ENCODE results near the gene ACOT6. TPM values are rescaled to one million over a fixed set of nuclear protein-coding genes. Genes with fewer than 3 reads are reported as not detected.

Gene ACOT6
- polyA plus RNA-seq, 3 donors, result not detected

- no peaks in the 10 kb centered on the region for H3K4me1 Mint-ChIP-seq
- Histone ChIP-seq H3K4me2 (replicated peaks; ENCODE audit: extremely low read depth, low read length, poor library complexity, severe bottlenecking) (no peak overlapping the region), H3K9ac (ENCODE audit: insufficient read depth, low read length, poor library complexity, severe bottlenecking) (no peak overlapping the region), H3K9me3 (replicated peaks in 1 of 2; ENCODE audit: control insufficient read depth in 1 of 2, insufficient read depth in 1 of 2, low read length in 2 of 2) (no peaks in the 10 kb centered on the region), H3K4me1 (ENCODE audit: control insufficient read depth in 1 of 2, insufficient read depth in 2 of 2, low read length in 2 of 2) (no peaks in the 10 kb centered on the region), H4K20me1 (ENCODE audit: insufficient read depth, low read length) (no peaks in the 10 kb centered on the region), H3K27ac (ENCODE audit: low read depth in 1 of 2, low read length in 2 of 2) (no peak overlapping the region), H2AFZ (ENCODE audit: insufficient read depth, low read depth, low read length, poor library complexity, severe bottlenecking) (no peak overlapping the region), H3K79me2 (ENCODE audit: insufficient read depth, low read length) (no peaks in the 10 kb centered on the region), H3K4me3 (replicated peaks in 1 of 3; ENCODE audit: low read depth in 2 of 3, low read length in 3 of 3) (no peak overlapping the region), H3K27me3 (ENCODE audit: control insufficient read depth in 2 of 2, insufficient read depth in 2 of 2, low read length in 2 of 2) (no peaks in the 10 kb centered on the region), H3K36me3 (replicated peaks in 1 of 2; ENCODE audit: control insufficient read depth in 1 of 2, insufficient read depth in 2 of 2, low read length in 2 of 2) (no peaks in the 10 kb centered on the region)
- peaks cover 0 to 5% of the 10 kb centered on the region in 2 donors for H3K36me3 Mint-ChIP-seq
- no CpG with 5 or more reads among the region's 2 CpGs for WGBS (ENCODE audit: insufficient coverage)
- H3K27ac Mint-ChIP-seq, result no peak overlapping the region
- DNase-seq, result no peak
- intact Hi-C loops (cut with micrococcal nuclease), result no loop called here
- no peaks in the 10 kb centered on the region for H3K27me3 Mint-ChIP-seq (ENCODE audit: low read depth in 3 of 3)
- TF ChIP-seq CTCF (IDR thresholded peaks at IDR 0.05), result no peak
- H3K9me3 Mint-ChIP-seq, result no peaks in the 10 kb centered on the region
- H3K4me3 Mint-ChIP-seq, result no peak overlapping the region
These were observed 48.2 kb downstream of the ACOT6 start for GRCh38 chr14:73660511-73660910.

GRCh38 chr14:73661872-73662271, 49.6 kb downstream of the ACOT6 start:
- H3K27me3 ChIP-seq (ENCODE audit: control insufficient read depth in 2 of 2, insufficient read depth in 2 of 2, low read length in 2 of 2), result no peaks in the 10 kb centered on the region
- H3K27ac ChIP-seq (ENCODE audit: low read depth in 1 of 2, low read length in 2 of 2), result no peak overlapping the region
- no peak overlapping the region for H3K4me3 ChIP-seq (replicated peaks in 1 of 3; ENCODE audit: low read depth in 2 of 3, low read length in 3 of 3)
- Mint-ChIP-seq H3K27ac (no peak overlapping the region), H3K4me1 (no peaks in the 10 kb centered on the region), H3K9me3 (no peaks in the 10 kb centered on the region), H3K27me3 (ENCODE audit: low read depth in 3 of 3) (no peaks in the 10 kb centered on the region), H3K4me3 (no peak overlapping the region), H3K36me3 (peaks cover 0 to 5% of the 10 kb centered on the region in 2 donors)
- no peak overlapping the region for H2AFZ ChIP-seq (ENCODE audit: insufficient read depth, low read depth, low read length, poor library complexity, severe bottlenecking)
- DNase-seq, result no peak
- H3K79me2 ChIP-seq (ENCODE audit: insufficient read depth, low read length), result no peaks in the 10 kb centered on the region
- intact Hi-C loops (cut with micrococcal nuclease), result no loop called here
- no peaks in the 10 kb centered on the region for H3K36me3 ChIP-seq (replicated peaks in 1 of 2; ENCODE audit: control insufficient read depth in 1 of 2, insufficient read depth in 2 of 2, low read length in 2 of 2)
- H4K20me1 ChIP-seq (ENCODE audit: insufficient read depth, low read length), result no peaks in the 10 kb centered on the region
- H3K9me3 ChIP-seq (replicated peaks in 1 of 2; ENCODE audit: control insufficient read depth in 1 of 2, insufficient read depth in 1 of 2, low read length in 2 of 2), result no peaks in the 10 kb centered on the region
- no CpG with 5 or more reads among the region's 2 CpGs for whole genome bisulfite sequencing (ENCODE audit: insufficient coverage)
- H3K4me2 ChIP-seq (replicated peaks; ENCODE audit: extremely low read depth, low read length, poor library complexity, severe bottlenecking), result no peak overlapping the region
- H3K9ac ChIP-seq (ENCODE audit: insufficient read depth, low read length, poor library complexity, severe bottlenecking), result no peak overlapping the region
- TF ChIP-seq CTCF (IDR thresholded peaks at IDR 0.05), result no peak
- no peaks in the 10 kb centered on the region for H3K4me1 ChIP-seq (ENCODE audit: control insufficient read depth in 1 of 2, insufficient read depth in 2 of 2, low read length in 2 of 2)
